Activated CD4-positive, alpha-beta memory T cell treated with anti-CD3 and anti-CD28 coated beads, Interleukin-2, amount 10 ng/mL, durations not matched to agents 7 days and 5 days (primary cell): ENCODE measurements around the gene ZNF697. TPM values are rescaled to one million over a fixed set of nuclear protein-coding genes. Genes with fewer than 3 reads are reported as not detected.
"Not testable (repeated sequence)": the region's sequence is repeated elsewhere in the genome, so short reads cannot be mapped to it uniquely, and the experiment has no call there.

Experiments used
- CTCF ChIA-PET: fragments of 350-600 bp; sonication (Branson Sonifier 250); formaldehyde crosslinking; loops from one replicate; lab custom pipeline; 2021; ENCODE audit warnings: antibody characterized with exemption, inconsistent platforms; lab: Charles Lee
- POLR2A ChIA-PET: fragments of 350-600 bp; sonication (Branson Sonifier 250); formaldehyde crosslinking; loops from one replicate; lab custom pipeline; 2021; ENCODE audit warnings: antibody characterized with exemption; lab: Charles Lee
- DNase-seq: peaks from one replicate; pipeline ENCODE4 v3.0.0-alpha.2; 2020
- H3K27ac Mint-ChIP-seq: one replicate; pipeline ENCODE4 v1.8.0; 2021; ENCODE audit warnings: mild to moderate bottlenecking, mixed read lengths
- H3K27me3 Mint-ChIP-seq: one replicate; pipeline ENCODE4 v1.8.0; 2021; ENCODE audit warnings: mixed read lengths
- H3K36me3 Mint-ChIP-seq: one replicate; pipeline ENCODE4 v1.8.0; 2021; ENCODE audit warnings: low read depth, mixed read lengths
- H3K4me1 Mint-ChIP-seq: one replicate; pipeline ENCODE4 v1.8.0; 2021; ENCODE audit warnings: mixed read lengths
- H3K4me3 Mint-ChIP-seq: one replicate; pipeline ENCODE4 v1.8.0; 2021; ENCODE audit warnings: mild to moderate bottlenecking, mixed read lengths
- H3K9me3 Mint-ChIP-seq: one replicate; pipeline ENCODE4 v1.8.0; 2021; ENCODE audit warnings: mixed read lengths
- total RNA-seq, 2 experiments: library from RNA; stranded (reverse); gene quantifications; one replicate each; pipeline ENCODE4 v1.2.3, GENCODE V29; 2021

Gene ZNF697
- under 1 TPM; 0.13 to 0.15 TPM for total RNA-seq

GRCh38 chr1:119647734-119648619 is at the start of gene ZNF697:
TSS of gene ZNF697 (minus strand) at chr1:119648266. CDS start at chr1:119626100, 22,166 bp downstream.
- Mint-ChIP-seq H3K9me3 (no peaks in the 10 kb centered on the region), H3K4me3 (peak within 1 kb of the TSS; percentile 61), H3K27me3 (peaks cover 85% of the 10 kb centered on the region), H3K36me3 (no peaks in the 10 kb centered on the region), H3K27ac (no peak within 1 kb of the TSS), H3K4me1 (peaks cover 10% of the 10 kb centered on the region)
- ChIA-PET POLR2A (no interaction called here), CTCF (interaction anchor here (1.1 to 2.1 kb wide), 4 partner anchors 9 to 37 kb away, joined by 3 to 19 read pairs (median 5); no protein-coding TSS in a partner anchor)
- peak; percentile 34 for DNase-seq

DNA sequence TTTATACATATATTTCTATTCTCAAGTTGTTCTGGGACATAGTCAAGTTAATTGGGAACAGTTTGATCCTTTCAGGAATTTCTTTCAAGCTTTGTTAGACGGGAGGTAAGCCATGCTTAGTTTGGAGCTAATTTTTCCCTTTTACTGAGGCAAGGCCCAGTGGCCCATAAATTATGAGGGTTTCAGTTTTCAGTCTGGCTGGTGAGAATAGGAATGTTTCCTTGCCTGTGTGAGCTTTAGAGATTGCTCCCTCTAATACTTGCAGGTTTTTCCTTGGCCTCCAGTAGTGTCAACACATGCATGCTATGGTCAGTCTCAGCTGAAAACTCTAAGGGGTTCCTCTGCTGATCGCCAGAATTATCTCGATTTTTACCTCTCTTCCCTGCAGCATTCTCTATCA is 49.5 kb upstream of the ZNF697 start:
- ChIA-PET POLR2A (no interaction called here), CTCF (no interaction called here)
- H3K27ac Mint-ChIP-seq: no peak overlapping the region
- peaks cover 56% of the 10 kb centered on the region for H3K27me3 Mint-ChIP-seq
- H3K36me3 Mint-ChIP-seq: peaks cover 11% of the 10 kb centered on the region
- no peak for DNase-seq
- no peak overlapping the region for H3K4me3 Mint-ChIP-seq
- H3K9me3 Mint-ChIP-seq: peaks cover 23% of the 10 kb centered on the region
- H3K4me1 Mint-ChIP-seq: no peaks in the 10 kb centered on the region

DNA sequence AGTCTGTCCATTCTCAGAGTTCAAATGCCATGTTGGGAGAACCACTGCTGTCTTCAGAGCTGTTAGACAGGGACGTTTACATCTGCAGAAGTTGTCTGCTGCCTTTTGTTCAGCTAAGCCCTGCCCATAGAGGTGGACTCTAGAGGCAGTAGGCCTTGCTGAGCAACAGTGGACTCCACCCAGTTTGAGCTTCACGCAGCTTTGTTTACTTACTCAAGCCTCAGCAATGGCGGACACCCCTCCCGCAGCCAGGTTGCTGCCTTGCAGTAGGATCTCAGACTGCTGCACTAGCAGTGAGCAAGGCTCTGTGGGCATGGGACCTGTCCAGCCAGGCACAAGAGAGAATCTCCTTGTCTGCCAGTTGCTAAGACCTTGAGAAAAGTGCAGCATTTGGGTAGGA is 48.8 kb upstream of the ZNF697 start:
- H3K4me1 Mint-ChIP-seq, H3K36me3 Mint-ChIP-seq, DNase-seq, CTCF ChIA-PET, H3K27ac Mint-ChIP-seq, POLR2A ChIA-PET, H3K4me3 Mint-ChIP-seq: not testable (repeated sequence)
- peaks cover 16% of the 10 kb centered on the region for H3K9me3 Mint-ChIP-seq
- peaks cover 55% of the 10 kb centered on the region for H3K27me3 Mint-ChIP-seq

DNA sequence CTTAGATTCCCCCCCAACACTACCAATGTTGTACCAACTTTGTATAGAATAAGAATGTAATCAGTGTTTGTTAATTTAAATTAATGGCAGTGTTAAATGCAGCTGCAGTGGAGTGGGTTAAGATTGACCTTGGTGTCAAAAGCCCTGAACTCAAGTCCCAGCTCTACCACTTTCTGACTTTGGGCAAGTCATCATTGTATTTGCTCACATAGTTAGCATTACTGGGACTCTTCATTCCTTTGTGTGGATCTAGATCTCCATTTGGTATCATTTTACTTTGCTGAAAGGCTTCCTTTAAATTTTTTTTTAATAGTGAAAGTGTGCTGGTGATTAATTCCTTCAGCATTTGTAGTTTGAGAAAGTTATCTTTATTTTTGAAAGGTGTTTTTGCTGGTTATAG is 41.4 kb upstream of the ZNF697 start:
- H3K27ac Mint-ChIP-seq: no peak overlapping the region
- ChIA-PET POLR2A (no interaction called here), CTCF (no interaction called here)
- H3K4me3 Mint-ChIP-seq: no peak overlapping the region
- peaks cover 36% of the 10 kb centered on the region for H3K27me3 Mint-ChIP-seq
- H3K9me3 Mint-ChIP-seq: peaks cover 2% of the 10 kb centered on the region
- no peak for DNase-seq
- H3K36me3 Mint-ChIP-seq: peaks cover 4% of the 10 kb centered on the region
- H3K4me1 Mint-ChIP-seq: no peaks in the 10 kb centered on the region

DNA sequence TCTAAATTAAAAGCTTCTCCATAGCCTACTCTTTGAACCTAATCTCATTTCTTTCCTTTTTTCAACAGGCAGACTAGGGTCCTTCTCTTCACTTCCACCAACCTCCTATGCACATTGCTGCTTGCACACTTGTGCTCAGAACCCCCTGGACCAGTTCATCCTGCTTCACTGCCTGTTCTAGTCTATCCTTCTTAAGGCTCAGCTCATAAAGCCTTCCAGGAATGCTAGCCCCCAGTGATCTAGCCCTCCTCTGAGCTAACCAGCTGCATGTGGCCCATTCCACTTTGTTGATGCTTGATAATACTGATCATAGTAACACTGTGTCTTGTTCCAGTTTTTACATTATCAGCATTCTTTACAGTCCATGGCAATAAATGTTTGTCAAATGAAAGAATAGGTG is 40.7 kb upstream of the ZNF697 start:
- CTCF ChIA-PET: no interaction called here
- H3K4me1 Mint-ChIP-seq: no peaks in the 10 kb centered on the region
- H3K36me3 Mint-ChIP-seq: no peaks in the 10 kb centered on the region
- no peak overlapping the region for H3K27ac Mint-ChIP-seq
- POLR2A ChIA-PET: no interaction called here
- H3K27me3 Mint-ChIP-seq: peaks cover 35% of the 10 kb centered on the region
- H3K9me3 Mint-ChIP-seq: no peaks in the 10 kb centered on the region
- no peak for DNase-seq
- no peak overlapping the region for H3K4me3 Mint-ChIP-seq

DNA sequence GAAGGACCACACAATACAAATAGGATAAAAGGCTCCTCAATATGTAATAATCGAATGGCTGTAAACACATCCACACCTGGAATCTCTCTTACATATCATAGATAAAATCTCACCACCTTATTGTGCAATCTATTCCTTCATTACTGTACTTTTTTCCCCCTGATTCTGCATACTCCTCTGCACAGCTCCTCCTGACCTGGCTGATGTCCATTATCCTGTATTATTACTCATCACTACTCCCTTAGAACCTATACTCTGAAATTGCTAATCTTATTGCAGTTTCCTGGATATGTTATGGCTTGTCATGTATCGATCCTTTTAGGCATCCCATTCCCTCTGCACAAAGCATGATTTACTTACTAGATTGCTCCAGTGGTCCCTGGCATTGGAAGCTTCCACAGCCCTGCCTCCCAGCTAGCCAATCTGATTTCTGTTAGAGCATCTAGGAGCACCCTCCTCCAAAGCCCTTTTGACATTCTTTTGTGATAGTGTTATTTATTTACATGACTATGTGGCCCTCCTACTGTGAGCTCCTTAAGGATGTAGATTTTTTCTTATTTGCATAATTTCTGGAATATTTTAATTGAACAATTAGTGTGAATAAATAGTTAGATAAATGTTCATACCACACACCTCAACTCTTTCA is 39.5 kb upstream of the ZNF697 start:
- CTCF ChIA-PET: interaction anchor here (1.5 kb wide), 1 partner anchor 12 kb away, joined by 3 read pairs; no protein-coding TSS in a partner anchor
- no peak for DNase-seq
- Mint-ChIP-seq H3K4me1 (no peaks in the 10 kb centered on the region), H3K9me3 (no peaks in the 10 kb centered on the region), H3K4me3 (no peak overlapping the region), H3K27me3 (peaks cover 29% of the 10 kb centered on the region), H3K36me3 (no peaks in the 10 kb centered on the region), H3K27ac (no peak overlapping the region)
- POLR2A ChIA-PET: no interaction called here

- ChIA-PET POLR2A (no interaction called here), CTCF (interaction anchor here (1.5 kb wide), 1 partner anchor 11 kb away, joined by 3 read pairs; no protein-coding TSS in a partner anchor)
- H3K27me3 Mint-ChIP-seq: peaks cover 28% of the 10 kb centered on the region
- no peak overlapping the region for H3K27ac Mint-ChIP-seq
- H3K36me3 Mint-ChIP-seq: no peaks in the 10 kb centered on the region
- no peaks in the 10 kb centered on the region for H3K4me1 Mint-ChIP-seq
- DNase-seq: no peak
- no peaks in the 10 kb centered on the region for H3K9me3 Mint-ChIP-seq
- no peak overlapping the region for H3K4me3 Mint-ChIP-seq
Observed at GRCh38 chr1:119686661-119687060, 38.6 kb upstream of the ZNF697 start.

- ChIA-PET CTCF (interaction anchor here (0.7 kb wide), 1 partner anchor 73 kb away, joined by 3 read pairs; no protein-coding TSS in a partner anchor), POLR2A (no interaction called here)
- Mint-ChIP-seq H3K27ac (no peak overlapping the region), H3K4me3 (no peak overlapping the region), H3K36me3 (no peaks in the 10 kb centered on the region), H3K4me1 (no peaks in the 10 kb centered on the region), H3K27me3 (peaks cover 27% of the 10 kb centered on the region), H3K9me3 (no peaks in the 10 kb centered on the region)
- DNase-seq: no peak
Observed at GRCh38 chr1:119683893-119684292, 35.8 kb upstream of the ZNF697 start.

DNA sequence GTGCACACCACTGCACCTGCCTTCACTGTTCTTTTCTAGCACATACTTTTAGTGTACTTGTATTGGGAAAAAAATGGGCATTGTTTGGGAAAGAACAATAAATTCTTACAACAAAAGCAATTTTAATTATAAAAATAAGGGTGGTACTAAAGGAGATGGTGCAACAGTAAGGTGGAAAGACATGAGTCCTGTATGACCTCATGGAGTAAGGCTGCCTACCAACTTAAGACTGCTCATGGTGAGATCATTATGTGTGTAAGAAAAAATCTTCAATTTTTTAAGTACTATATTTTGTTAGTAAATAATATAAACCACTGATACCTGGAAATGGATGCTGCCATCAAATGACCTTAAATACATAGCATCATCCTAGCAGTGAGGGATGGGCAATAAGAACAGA is 34.1 kb upstream of the ZNF697 start:
- DNase-seq: no peak
- Mint-ChIP-seq H3K27me3 (peaks cover 24% of the 10 kb centered on the region), H3K9me3 (no peaks in the 10 kb centered on the region), H3K36me3 (no peaks in the 10 kb centered on the region), H3K4me3 (no peak overlapping the region), H3K27ac (no peak overlapping the region), H3K4me1 (no peaks in the 10 kb centered on the region)
- ChIA-PET POLR2A (no interaction called here), CTCF (no interaction called here)

GRCh38 chr1:119681560-119681959 is 33.5 kb upstream of the ZNF697 start:
- CTCF ChIA-PET: no interaction called here
- Mint-ChIP-seq H3K27me3 (peaks cover 20% of the 10 kb centered on the region), H3K9me3 (no peaks in the 10 kb centered on the region), H3K4me3 (no peak overlapping the region), H3K36me3 (no peaks in the 10 kb centered on the region), H3K27ac (no peak overlapping the region), H3K4me1 (no peaks in the 10 kb centered on the region)
- DNase-seq: no peak
- POLR2A ChIA-PET: no interaction called here

GRCh38 chr1:119680723-119681122 is 32.7 kb upstream of the ZNF697 start:
- H3K36me3 Mint-ChIP-seq: no peaks in the 10 kb centered on the region
- H3K9me3 Mint-ChIP-seq: no peaks in the 10 kb centered on the region
- peaks cover under 1% of the 10 kb centered on the region for H3K4me1 Mint-ChIP-seq
- H3K27me3 Mint-ChIP-seq: peaks cover 20% of the 10 kb centered on the region
- no peak for DNase-seq
- ChIA-PET CTCF (interaction anchor here (0.9 kb wide), 1 partner anchor 12 kb away, joined by 3 read pairs; no protein-coding TSS in a partner anchor), POLR2A (no interaction called here)
- no peak overlapping the region for H3K27ac Mint-ChIP-seq
- no peak overlapping the region for H3K4me3 Mint-ChIP-seq

- ChIA-PET CTCF (interaction anchor here (0.9 to 1.3 kb wide), 2 partner anchors 11 to 69 kb away, joined by 3 to 6 read pairs; no protein-coding TSS in a partner anchor), POLR2A (no interaction called here)
- Mint-ChIP-seq H3K27me3 (peaks cover 20% of the 10 kb centered on the region), H3K4me3 (no peak overlapping the region), H3K27ac (no peak overlapping the region), H3K9me3 (no peaks in the 10 kb centered on the region), H3K4me1 (peaks cover 4% of the 10 kb centered on the region), H3K36me3 (no peaks in the 10 kb centered on the region)
- DNase-seq: no peak
Observed at GRCh38 chr1:119680193-119680592, 32.1 kb upstream of the ZNF697 start.

DNA sequence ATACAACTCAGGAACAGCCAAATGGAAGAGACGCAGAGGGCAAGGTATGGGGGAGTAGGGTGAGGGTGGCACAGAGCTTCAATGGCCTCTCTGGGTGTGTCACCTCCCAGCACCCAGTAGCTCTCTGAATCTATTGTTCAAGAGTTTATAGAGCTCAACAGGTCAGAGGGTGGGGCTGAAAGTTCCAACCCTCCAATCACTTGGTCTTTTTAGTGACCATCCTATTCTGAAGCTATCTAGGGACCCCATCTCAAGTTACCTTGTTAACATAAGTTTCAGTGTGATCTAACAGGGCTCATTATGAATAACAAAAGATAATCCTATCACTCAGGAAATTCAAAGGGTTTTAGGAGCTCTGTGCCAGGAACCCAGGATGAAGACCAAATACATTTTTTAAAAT is 31.2 kb upstream of the ZNF697 start:
- H3K27ac Mint-ChIP-seq: no peak overlapping the region
- H3K27me3 Mint-ChIP-seq: peaks cover 22% of the 10 kb centered on the region
- CTCF ChIA-PET: interaction anchor here (0.9 to 1.3 kb wide), 3 partner anchors 63 to 68 kb away, joined by 3 to 6 read pairs (median 3); no protein-coding TSS in a partner anchor
- POLR2A ChIA-PET: no interaction called here
- DNase-seq: no peak
- H3K9me3 Mint-ChIP-seq: no peaks in the 10 kb centered on the region
- H3K4me3 Mint-ChIP-seq: no peak overlapping the region
- H3K36me3 Mint-ChIP-seq: no peaks in the 10 kb centered on the region
- H3K4me1 Mint-ChIP-seq: peaks cover 4% of the 10 kb centered on the region
